ENCODE results near the gene NKX2-3. TPM values are rescaled to one million over a fixed set of nuclear protein-coding genes. Genes with fewer than 3 reads are reported as not detected.

The NKX2-3 gene
- total RNA-seq, 1 experiment from 2014 or later: not detected

DNA sequence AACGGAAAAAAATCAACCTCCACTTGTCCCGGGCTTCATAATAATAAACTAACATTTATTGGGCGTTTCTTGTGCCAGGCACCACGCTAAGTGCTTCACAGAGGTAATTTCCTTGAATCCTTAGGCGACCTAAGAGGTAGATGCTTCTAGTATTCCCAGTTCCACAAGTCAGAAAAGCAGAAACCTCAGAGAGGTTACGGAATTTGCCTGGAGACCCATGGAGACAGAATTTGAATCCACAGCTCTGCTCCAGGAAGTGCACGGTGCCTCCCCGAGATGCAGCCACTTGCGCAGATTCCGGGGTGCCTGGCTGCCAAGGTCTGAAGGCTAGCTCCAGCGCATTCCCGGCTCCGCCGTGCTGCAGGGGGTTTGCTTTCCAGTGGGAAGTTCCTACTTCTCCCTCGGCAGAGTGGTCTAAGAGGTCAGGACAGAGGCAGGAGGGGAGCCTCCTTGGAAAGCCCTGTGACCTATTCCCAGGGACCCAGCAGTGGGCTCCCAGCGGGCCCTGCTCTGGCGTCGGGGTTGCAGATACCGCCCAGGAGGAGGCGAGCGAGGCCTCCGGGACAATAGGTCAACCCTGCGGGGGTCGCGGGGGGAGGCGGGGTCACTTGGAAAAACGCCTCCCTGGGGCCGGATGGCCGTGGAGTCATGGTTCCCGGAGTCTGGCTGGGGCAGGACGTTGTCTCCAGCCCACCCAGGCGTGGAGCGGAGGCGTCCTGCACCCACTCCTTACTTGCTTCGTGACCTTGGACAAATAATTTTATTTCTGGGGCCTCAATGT lies 10.1 kb upstream of the NKX2-3 start:
- H3K27me3 ChIP-seq (ENCODE audit: insufficient read depth, low read length): no peaks in the 10 kb centered on the region
- H3K9me3 ChIP-seq (ENCODE audit: control insufficient read depth in 1 of 2, insufficient read depth in 1 of 2, low read depth in 1 of 2, low read length in 2 of 2): no peaks in the 10 kb centered on the region
- no peak overlapping the region for H3K9ac ChIP-seq (ENCODE audit: low read length)
- H3K9me2 ChIP-seq (ENCODE audit: insufficient read depth): no peaks in the 10 kb centered on the region
- H3K36me3 ChIP-seq (ENCODE audit: control insufficient read depth in 1 of 2, insufficient read depth in 2 of 2, low read length in 2 of 2): no peaks in the 10 kb centered on the region
- intact Hi-C loops (cut with micrococcal nuclease): no loop called here
- ATAC-seq (no peak), DNase-seq (ENCODE audit: low read depth, low spot score) (no peak)
- BruUV-seq (replicated peaks): no TSS peak
- ChIA-PET CTCF (no interaction called here), RAD21 (ENCODE audit: low non-redundant PET in 1 of 2, low total read pairs in 2 of 2, uncharacterized antibody in 2 of 2, unreplicated experiment in 2 of 2) (no interaction called here), POLR2A (no interaction called here)
- no peak overlapping the region for H2AFZ ChIP-seq (ENCODE audit: low read depth, low read length, poor library complexity, severe bottlenecking)
- TF ChIP-seq JUND (IDR thresholded peaks at IDR 0.05) (no peak), CEBPB (IDR thresholded peaks at IDR 0.05; ENCODE audit: low read depth) (no peak), ZNF274 (IDR thresholded peaks at IDR 0.05; ENCODE audit: low read depth, low read length) (no peak), POLR2AphosphoS5 (IDR thresholded peaks at IDR 0.05; ENCODE audit: low read depth, low read length) (no peak), SRF (IDR thresholded peaks at IDR 0.05; ENCODE audit: low read depth) (no peak), RAD21 (IDR thresholded peaks at IDR 0.05; ENCODE audit: low read depth) (no peak), EZH2 (IDR thresholded peaks at IDR 0.05) (no peak), YY1 (IDR thresholded peaks at IDR 0.05; ENCODE audit: extremely low read depth, insufficient replicate concordance, low read depth, low read length) (no peak), FOSL1 (IDR thresholded peaks at IDR 0.05; ENCODE audit: low read depth) (no peak), ZFX (IDR thresholded peaks at IDR 0.05) (no peak), CBX3 (IDR thresholded peaks at IDR 0.05; ENCODE audit: low read depth) (no peak), SIN3A (IDR thresholded peaks at IDR 0.05; ENCODE audit: low read depth) (no peak), EZH2phosphoT487 (IDR thresholded peaks at IDR 0.05; ENCODE audit: borderline replicate concordance) (no peak)
- TF ChIP-seq, protein P1, sequence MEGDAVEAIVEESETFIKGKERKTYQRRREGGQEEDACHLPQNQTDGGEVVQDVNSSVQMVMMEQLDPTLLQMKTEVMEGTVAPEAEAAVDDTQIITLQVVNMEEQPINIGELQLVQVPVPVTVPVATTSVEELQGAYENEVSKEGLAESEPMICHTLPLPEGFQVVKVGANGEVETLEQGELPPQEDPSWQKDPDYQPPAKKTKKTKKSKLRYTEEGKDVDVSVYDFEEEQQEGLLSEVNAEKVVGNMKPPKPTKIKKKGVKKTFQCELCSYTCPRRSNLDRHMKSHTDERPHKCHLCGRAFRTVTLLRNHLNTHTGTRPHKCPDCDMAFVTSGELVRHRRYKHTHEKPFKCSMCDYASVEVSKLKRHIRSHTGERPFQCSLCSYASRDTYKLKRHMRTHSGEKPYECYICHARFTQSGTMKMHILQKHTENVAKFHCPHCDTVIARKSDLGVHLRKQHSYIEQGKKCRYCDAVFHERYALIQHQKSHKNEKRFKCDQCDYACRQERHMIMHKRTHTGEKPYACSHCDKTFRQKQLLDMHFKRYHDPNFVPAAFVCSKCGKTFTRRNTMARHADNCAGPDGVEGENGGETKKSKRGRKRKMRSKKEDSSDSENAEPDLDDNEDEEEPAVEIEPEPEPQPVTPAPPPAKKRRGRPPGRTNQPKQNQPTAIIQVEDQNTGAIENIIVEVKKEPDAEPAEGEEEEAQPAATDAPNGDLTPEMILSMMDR (IDR thresholded peaks at IDR 0.05 in 2 of 3, conservative IDR thresholded peaks at IDR 0.05 in 1 of 3; ENCODE audit: borderline replicate concordance in 1 of 3, insufficient read depth in 1 of 3, low read depth in 2 of 3, low read length in 2 of 3): no peak
- TF ChIP-seq, protein P2, sequence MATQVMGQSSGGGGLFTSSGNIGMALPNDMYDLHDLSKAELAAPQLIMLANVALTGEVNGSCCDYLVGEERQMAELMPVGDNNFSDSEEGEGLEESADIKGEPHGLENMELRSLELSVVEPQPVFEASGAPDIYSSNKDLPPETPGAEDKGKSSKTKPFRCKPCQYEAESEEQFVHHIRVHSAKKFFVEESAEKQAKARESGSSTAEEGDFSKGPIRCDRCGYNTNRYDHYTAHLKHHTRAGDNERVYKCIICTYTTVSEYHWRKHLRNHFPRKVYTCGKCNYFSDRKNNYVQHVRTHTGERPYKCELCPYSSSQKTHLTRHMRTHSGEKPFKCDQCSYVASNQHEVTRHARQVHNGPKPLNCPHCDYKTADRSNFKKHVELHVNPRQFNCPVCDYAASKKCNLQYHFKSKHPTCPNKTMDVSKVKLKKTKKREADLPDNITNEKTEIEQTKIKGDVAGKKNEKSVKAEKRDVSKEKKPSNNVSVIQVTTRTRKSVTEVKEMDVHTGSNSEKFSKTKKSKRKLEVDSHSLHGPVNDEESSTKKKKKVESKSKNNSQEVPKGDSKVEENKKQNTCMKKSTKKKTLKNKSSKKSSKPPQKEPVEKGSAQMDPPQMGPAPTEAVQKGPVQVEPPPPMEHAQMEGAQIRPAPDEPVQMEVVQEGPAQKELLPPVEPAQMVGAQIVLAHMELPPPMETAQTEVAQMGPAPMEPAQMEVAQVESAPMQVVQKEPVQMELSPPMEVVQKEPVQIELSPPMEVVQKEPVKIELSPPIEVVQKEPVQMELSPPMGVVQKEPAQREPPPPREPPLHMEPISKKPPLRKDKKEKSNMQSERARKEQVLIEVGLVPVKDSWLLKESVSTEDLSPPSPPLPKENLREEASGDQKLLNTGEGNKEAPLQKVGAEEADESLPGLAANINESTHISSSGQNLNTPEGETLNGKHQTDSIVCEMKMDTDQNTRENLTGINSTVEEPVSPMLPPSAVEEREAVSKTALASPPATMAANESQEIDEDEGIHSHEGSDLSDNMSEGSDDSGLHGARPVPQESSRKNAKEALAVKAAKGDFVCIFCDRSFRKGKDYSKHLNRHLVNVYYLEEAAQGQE (IDR thresholded peaks at IDR 0.05; ENCODE audit: low read depth): no peak
- TF ChIP-seq, protein P3, sequence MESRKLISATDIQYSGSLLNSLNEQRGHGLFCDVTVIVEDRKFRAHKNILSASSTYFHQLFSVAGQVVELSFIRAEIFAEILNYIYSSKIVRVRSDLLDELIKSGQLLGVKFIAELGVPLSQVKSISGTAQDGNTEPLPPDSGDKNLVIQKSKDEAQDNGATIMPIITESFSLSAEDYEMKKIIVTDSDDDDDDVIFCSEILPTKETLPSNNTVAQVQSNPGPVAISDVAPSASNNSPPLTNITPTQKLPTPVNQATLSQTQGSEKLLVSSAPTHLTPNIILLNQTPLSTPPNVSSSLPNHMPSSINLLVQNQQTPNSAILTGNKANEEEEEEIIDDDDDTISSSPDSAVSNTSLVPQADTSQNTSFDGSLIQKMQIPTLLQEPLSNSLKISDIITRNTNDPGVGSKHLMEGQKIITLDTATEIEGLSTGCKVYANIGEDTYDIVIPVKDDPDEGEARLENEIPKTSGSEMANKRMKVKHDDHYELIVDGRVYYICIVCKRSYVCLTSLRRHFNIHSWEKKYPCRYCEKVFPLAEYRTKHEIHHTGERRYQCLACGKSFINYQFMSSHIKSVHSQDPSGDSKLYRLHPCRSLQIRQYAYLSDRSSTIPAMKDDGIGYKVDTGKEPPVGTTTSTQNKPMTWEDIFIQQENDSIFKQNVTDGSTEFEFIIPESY (IDR thresholded peaks at IDR 0.05; ENCODE audit: extremely low read depth, insufficient replicate concordance, low read length): no peak
- H3K4me3 ChIP-seq (replicated peaks in 1 of 2; ENCODE audit: low read depth in 1 of 2, low read length in 2 of 2): no peak overlapping the region
- H3K4me2 ChIP-seq (ENCODE audit: low read length): no peak overlapping the region
- H3K4me1 ChIP-seq (ENCODE audit: control insufficient read depth in 1 of 2, insufficient read depth in 2 of 2, low read length in 2 of 2): no peaks in the 10 kb centered on the region
- no peak overlapping the region for H3K27ac ChIP-seq (ENCODE audit: low read depth, low read length)
- H3K79me2 ChIP-seq (ENCODE audit: insufficient read depth, low read length): no peaks in the 10 kb centered on the region
- H4K20me1 ChIP-seq (ENCODE audit: insufficient read depth): no peaks in the 10 kb centered on the region
